ENCODE results near the gene DIRAS3.
"Not testable (repeated sequence)": the region's sequence is repeated elsewhere in the genome, so short reads cannot be mapped to it uniquely, and the experiment has no call there.

DIRAS3 gene

GRCh38 chr1:68016381-68016780 lies 34.0 kb downstream of the DIRAS3 start:
- no peak for DNase-seq

- DNase-seq, result no peak
Measured at GRCh38 chr1:68015971-68016370, 34.5 kb downstream of the DIRAS3 start.

GRCh38 chr1:68015369-68015768 lies 35.1 kb downstream of the DIRAS3 start:
- DNase-seq, result no peak

DNA sequence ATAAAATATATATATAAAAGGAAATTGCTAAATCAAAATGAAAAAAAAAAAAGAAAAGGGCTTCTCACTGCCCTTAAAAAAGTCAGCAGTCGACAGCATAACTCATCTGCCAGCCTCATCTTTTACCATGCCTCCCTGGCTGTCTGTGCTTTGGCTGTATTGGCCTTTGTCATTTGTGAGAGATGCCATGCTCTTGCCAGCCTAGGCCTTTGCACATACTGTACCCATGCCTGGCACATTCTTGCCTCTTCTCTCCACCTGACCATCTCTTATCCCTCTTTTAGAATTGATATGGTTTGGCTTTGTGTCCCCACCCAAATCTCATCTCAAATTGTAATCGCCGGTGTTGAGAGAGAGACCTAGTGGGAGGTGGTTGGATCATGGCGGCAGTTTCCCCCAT lies 37.1 kb downstream of the DIRAS3 start:
- DNase-seq, result no peak

DNA sequence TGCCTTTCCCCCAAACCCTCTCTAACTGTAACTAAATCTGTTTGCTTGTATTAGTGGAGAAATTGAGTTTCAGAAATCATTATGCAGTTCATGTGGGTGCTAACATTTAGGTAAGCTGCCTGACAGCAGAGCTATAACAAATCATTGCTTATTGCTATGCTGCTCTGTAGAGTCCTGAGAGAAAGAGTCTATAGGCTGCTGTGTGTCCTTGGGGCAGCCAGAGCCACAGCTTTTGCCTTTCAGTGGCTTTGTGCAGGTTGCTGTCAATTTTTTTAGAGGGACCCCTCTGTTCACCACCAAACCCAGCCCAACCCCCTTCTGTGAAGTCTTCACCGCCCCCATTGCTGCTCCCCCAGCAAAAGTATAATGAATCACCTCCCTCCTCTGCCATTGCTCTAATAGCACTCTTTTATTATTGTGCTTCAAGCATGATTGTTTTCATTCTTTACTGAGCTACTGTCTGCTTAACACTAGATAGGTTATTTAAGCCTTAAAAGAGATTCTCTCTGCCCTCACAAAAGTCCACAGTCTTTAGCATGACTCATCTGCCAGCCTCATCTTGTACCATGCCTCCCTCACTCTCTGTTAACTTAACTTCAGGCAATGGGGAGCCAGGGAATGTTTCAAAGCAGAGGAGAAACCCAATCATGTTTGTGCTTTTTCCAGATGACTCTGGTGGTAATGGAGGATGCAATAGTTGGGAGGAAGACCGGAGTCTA lies 38.6 kb downstream of the DIRAS3 start:
- no peak for DNase-seq

DNA sequence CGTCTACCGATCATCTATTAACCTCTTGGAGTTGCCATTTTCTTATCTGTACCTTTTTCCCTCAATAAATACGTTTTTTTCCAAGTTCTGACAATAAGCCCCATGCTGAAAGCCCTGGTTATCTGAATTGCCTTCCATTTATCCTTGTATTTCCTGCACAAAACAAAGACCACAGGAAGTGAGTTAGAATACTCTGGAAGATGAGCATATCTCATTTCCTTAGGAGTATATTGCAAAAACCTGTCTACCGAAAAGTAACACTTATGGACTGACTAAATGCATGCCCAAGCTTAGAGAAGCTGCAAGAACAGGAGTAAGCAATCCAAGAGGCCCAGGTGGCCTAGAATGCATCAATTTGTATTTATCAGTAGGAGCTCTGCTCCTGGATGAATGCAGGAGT lies 39.9 kb downstream of the DIRAS3 start:
- no peak for DNase-seq

GRCh38 chr1:68010090-68010489 lies 40.3 kb downstream of the DIRAS3 start:
- no peak for DNase-seq

DNA sequence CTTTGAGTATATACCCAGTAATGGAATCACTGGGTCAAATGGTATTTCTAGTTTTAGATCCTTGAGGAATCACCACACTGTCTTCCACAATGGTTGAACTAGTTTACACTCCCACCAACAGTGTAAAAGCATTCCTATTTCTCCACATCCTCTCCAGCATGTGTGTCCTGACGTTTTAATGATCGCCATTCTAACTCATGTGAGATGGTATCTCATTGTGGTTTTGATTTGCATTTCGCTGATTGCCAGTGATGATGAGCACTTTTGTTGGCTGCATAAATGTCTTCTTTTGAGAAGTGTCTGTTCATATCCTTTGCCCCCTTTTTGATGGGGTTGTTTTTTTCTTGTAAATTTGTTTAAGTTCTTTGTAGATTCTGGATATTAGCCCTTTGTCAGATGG lies 46.8 kb downstream of the DIRAS3 start:
- DNase-seq, result not testable (repeated sequence)

GRCh38 chr1:68000191-68000590 lies 50.2 kb downstream of the DIRAS3 start:
- no peak for DNase-seq

DNA sequence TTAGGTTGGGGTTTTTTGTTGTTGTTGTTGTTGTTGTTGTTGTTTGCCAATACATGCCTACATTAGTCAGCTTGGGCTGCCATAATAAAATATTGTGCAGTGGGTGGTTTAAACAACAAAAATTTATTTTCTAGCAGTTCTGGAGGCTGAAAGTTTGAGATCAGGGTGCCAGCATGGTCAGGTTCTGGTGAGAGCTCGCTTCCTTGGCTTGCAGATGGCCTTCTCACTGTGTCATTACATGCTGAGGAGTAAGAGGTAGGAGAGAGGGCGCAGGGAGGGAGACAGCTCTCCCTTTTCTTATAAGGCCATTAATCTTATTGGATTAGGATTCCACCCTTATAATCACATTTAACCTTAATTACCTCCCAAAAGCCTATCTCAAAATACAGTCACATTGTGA lies 52.7 kb downstream of the DIRAS3 start:
- no peak for DNase-seq
